Natural killer cell treated with Interleukin-12 subunit alpha and Interleukin-12 subunit beta and Interleukin-15 and Interleukin-18, amount 100 ng/mL, for 72 hours (primary cell): Measurements from ENCODE around the gene UBE2D4. TPM values are rescaled to one million over a fixed set of nuclear protein-coding genes. Genes with fewer than 3 reads are reported as not detected.
A peak's percentile ranks its signal among the peaks of the same experiment; 100 is the strongest.
"Not testable (repeated sequence)": the region's sequence is repeated elsewhere in the genome, so short reads cannot be mapped to it uniquely, and the experiment has no call there.

ENCODE experiments used
- ATAC-seq, 2 donors: fragments of 150-1000 bp; cut with Tn5 transposase in 1 of 2; sonication (Bioruptor Pico), chemical (Tn5 transposase) in 1 of 2; 2 replicates each; pipeline ENCODE4 v1.10.0; 2021
- DNase-seq: peaks from one replicate; pipeline ENCODE4 v3.0.0; 2022; ENCODE audit warnings: low spot score
- H3K27ac Mint-ChIP-seq, 2 donors: 1 replicate in 1 of 2; 2 replicates in 1 of 2; pipeline ENCODE4 v1.8.0; 2022; ENCODE audit warnings: mixed read lengths in 2 of 2, mild to moderate bottlenecking in 1 of 2, moderate library complexity in 1 of 2
- H3K27me3 Mint-ChIP-seq, 2 donors: 1 replicate in 1 of 2; 2 replicates in 1 of 2; pipeline ENCODE4 v1.8.0; 2022; ENCODE audit warnings: mixed read lengths in 2 of 2
- H3K36me3 Mint-ChIP-seq: one replicate; pipeline ENCODE4 v1.8.0; 2022; ENCODE audit warnings: mixed read lengths
- H3K4me1 Mint-ChIP-seq, 2 donors: 1 replicate in 1 of 2; 2 replicates in 1 of 2; pipeline ENCODE4 v1.8.0; 2022; ENCODE audit warnings: low read depth in 2 of 2, mixed read lengths in 2 of 2, mild to moderate bottlenecking in 1 of 2
- H3K4me3 Mint-ChIP-seq: one replicate; pipeline ENCODE4 v1.8.0; 2022; ENCODE audit warnings: mixed read lengths
- H3K9me3 Mint-ChIP-seq: 2 replicates; pipeline ENCODE4 v1.8.0; 2022; ENCODE audit warnings: mixed read lengths
- total RNA-seq, 2 donors: library from RNA; stranded (reverse); gene quantifications; one replicate each; pipeline ENCODE4 v1.2.3, GENCODE V29; 2022

Gene UBE2D4
- total RNA-seq, 2 donors from 2014 or later, result 10.8 to 11.2 TPM

DNA sequence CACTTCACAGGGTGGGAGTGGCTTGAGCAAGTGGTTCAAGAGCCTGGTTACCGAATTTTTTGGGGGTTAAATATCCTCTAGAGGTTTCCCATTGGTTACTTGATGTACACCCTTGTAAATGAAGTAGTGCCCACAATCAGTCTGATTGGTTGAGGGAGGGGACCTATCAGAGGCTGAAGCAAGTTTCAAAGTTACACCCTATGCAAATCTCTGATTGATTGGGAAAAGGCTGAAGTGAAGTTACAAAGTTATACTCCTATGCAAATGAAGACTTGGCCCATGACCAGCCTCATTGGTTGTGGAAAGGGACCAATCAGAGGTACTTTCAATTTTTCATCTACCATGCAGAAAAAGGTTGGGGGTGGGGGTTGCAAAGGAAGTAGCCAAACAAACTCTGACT is 34.7 kb downstream of the UBE2D4 start:
- Mint-ChIP-seq H3K4me1 (peaks cover 0 to 2% of the 10 kb centered on the region in 2 donors), H3K27ac (no peak overlapping the region), H3K4me3 (no peak overlapping the region), H3K36me3 (no peaks in the 10 kb centered on the region), H3K27me3 (no peaks in the 10 kb centered on the region), H3K9me3 (no peaks in the 10 kb centered on the region)
- DNase-seq (no peak), ATAC-seq (peak in 1 of 2 donors; percentile 5)

DNA sequence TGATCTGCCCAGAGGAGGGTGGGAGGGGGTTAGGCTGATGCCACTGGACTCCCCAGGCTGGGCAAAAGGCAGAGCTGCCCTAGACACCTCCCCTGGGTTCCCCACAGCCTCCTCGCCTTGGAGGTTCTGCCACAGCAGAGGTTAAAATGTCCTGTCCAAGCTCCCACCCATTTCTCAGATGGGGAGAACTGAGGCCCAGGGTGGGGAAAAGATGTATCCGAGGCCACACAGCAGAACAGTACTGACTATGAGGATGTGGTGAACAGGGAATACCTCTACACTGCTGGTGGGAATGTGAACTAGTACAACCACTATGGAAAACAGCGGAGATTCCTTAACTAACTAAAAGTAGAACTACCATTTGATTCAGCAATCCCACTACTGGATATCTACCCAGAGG is 40.2 kb downstream of the UBE2D4 start:
- not testable (repeated sequence) for ATAC-seq

DNA sequence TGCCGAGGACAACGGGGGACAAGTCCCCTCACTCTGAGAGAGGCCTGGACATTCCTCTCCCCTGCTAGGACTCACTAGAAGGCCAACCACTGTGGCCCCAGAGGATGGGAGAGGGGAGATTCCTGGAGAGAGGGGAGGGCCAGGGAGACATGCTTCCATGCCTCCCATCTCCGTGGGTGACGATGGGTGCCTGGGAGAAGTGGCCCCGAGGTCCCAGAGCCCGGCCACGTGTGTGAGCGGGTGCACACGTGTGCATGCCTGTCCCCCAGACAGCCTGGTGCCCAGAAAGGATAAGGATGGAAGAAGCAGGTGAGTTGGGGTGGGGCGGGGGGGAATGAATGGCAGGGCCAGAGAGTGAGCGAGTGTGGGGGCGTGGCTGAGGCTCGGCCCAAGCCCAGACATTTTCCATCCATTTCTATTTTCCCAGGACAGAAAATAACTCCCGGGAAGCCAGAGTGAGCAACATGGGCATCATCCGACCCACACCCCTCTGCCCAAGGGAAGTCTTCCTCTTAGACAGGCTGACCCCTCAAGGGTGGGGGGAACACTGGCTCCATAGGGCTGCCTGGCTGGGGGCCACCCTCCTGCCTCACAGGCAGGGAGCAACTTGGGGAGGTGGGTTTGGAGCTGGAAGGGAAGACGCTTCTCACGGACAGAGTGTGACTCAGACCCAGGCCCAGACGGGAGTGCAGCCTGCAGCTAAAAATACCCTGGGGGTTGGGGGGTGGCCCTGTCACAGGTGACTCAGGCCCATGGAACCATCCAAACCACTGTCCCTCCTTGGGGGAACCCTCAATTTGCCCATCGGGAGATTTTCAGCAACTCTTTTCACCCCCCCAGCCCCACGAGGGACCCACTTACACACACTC is 42.2 kb downstream of the UBE2D4 start:
- not testable (repeated sequence) for H3K9me3 Mint-ChIP-seq, H3K27me3 Mint-ChIP-seq, DNase-seq, H3K4me3 Mint-ChIP-seq, H3K27ac Mint-ChIP-seq, H3K4me1 Mint-ChIP-seq, H3K36me3 Mint-ChIP-seq
- peak in 1 of 2 donors; percentile 31 for ATAC-seq

More for the DNA sequence above, 40.2 kb downstream of the UBE2D4 start:
- DNase-seq, H3K9me3 Mint-ChIP-seq, H3K4me1 Mint-ChIP-seq, H3K27me3 Mint-ChIP-seq, H3K4me3 Mint-ChIP-seq, H3K36me3 Mint-ChIP-seq, H3K27ac Mint-ChIP-seq: not testable (repeated sequence)

DNA sequence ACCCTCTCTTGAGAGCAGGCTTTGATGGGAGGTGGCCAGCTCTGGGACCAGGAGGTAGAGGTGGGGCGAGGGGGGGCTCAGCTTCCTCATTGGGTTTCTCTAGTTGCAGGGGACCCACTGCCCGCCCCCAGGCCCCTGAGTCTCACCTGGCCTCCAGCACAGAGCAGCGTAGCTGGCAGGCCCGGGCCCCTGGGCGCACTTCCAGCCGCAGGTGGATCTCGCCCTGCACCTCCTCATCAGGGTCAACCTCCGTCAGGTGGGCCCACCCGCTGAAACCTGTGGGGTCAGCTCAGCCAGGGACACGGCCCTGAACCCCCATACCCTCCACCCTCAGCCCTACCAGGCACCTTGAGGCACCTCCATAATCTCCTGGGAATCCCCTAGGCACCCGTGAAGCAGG is 43.4 kb downstream of the UBE2D4 start:
- not testable (repeated sequence) for H3K27ac Mint-ChIP-seq, H3K27me3 Mint-ChIP-seq, H3K9me3 Mint-ChIP-seq, ATAC-seq, DNase-seq, H3K36me3 Mint-ChIP-seq, H3K4me1 Mint-ChIP-seq, H3K4me3 Mint-ChIP-seq

DNA sequence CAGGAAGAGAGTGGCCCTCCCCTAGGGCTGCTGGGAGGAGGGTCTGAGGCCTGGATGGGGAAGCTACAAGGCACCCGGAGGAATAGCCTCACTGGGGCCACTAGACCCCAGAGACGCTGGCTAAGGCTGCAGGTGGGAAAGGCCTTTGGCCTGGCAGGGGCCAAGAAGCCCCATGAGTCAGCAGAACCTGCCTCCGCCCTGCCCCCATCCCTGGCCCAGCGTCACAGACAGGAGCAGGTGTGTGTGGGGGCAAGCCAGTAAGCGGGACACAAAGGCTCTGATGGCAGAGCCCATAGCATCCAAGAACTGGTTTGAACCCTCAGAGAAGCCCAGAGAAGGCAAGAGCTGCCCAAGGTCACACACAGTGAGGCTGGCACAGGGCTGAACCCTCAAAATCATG is 44.5 kb downstream of the UBE2D4 start:
- H3K4me1 Mint-ChIP-seq, H3K27me3 Mint-ChIP-seq, H3K36me3 Mint-ChIP-seq, ATAC-seq, H3K4me3 Mint-ChIP-seq, H3K27ac Mint-ChIP-seq, H3K9me3 Mint-ChIP-seq, DNase-seq: not testable (repeated sequence)

DNA sequence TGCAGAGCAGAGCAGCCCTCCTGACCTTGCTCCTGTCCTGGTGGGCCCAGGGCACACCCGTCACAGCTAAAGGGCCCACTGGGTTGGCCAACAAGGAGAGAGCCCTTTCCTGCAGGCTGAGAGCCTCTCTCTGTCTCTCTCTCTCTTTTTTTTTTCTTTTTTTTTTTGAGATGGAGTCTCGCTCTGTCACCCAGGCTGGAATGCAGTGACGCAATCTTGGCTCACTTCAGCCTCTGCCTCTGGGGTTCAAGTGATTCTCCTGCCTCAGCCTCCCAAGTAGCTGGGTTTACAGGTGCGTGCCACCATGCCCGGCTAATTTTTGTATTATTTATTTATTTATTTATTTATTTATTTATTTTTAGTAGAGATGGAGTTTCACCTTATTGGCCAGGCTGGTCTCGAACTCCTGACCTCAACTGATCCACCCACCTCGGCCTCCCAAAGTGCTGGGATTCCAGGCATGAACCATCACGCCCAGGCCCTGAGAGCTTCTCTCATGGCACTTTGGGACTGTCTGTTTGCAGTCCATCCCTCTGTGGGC is 47.9 kb downstream of the UBE2D4 start:
- not testable (repeated sequence) for H3K4me3 Mint-ChIP-seq, DNase-seq, ATAC-seq, H3K27me3 Mint-ChIP-seq, H3K36me3 Mint-ChIP-seq, H3K27ac Mint-ChIP-seq, H3K9me3 Mint-ChIP-seq, H3K4me1 Mint-ChIP-seq

DNA sequence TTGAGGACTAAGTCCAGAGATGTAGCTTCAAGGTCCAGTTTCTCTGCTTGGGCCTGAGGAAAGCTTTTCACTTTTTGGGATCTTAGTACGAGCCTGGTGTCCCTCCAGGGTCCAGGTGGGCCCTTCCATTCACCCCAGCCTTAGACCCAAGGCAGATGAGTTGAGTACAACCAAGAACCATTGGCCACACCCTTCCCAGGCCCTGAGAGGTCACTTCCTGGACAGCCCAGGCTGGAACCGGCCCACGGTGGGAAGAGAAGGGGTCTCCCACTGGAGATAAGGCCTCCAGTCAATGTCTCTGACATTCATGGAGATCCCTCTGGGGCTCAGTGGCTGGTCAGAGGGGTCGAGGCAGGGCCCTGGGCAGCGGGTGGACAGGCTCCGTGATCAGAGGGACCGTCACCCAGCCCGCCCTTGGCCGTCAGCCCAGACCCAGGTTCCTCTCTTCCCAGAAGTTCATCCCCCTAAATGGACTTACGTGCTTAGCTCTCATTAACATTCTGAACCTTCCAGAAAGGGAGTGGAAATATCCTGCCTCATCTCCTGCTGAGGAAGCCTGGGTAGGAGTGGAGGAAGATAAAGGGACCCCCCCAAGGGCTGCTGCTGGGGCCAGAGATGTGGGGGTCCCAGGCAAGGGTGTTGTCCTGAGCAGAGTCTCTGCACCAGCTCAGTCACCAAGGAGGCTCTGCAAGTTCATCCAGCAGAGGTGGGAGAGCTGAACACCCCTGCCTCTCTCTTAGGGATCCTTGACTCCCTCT is 48.7 kb downstream of the UBE2D4 start:
- not testable (repeated sequence) for H3K27me3 Mint-ChIP-seq, H3K9me3 Mint-ChIP-seq, H3K27ac Mint-ChIP-seq

DNA sequence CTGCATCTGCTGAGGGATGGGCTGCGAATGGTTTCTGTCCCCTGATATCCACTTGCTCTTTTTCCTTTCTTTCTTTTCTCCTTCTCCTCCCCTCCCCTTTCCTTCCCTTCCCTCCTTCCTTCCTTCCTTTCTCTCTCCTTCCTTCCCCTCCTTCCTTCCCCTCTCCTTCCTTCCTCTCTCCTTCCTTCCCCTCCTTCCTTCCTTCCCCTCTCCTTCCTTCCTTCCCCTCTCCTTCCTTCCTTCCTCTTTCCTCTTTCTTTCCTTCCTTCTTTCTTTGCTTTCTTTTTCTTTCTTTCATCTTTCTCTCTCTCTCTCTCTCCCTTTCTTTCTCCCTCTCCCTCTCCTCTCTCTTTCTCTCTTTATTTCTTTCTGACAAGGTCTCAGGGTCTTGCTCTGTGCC is 51.3 kb downstream of the UBE2D4 start:
- Mint-ChIP-seq H3K4me1 (no peaks in the 10 kb centered on the region), H3K4me3 (no peak overlapping the region), H3K27ac (no peak overlapping the region), H3K27me3 (no peaks in the 10 kb centered on the region), H3K9me3 (no peaks in the 10 kb centered on the region), H3K36me3 (no peaks in the 10 kb centered on the region)
- no peak for DNase-seq
- no peak for ATAC-seq

More for the DNA sequence above, 48.7 kb downstream of the UBE2D4 start:
- not testable (repeated sequence) for DNase-seq, H3K36me3 Mint-ChIP-seq, H3K4me3 Mint-ChIP-seq, H3K4me1 Mint-ChIP-seq, ATAC-seq

DNA sequence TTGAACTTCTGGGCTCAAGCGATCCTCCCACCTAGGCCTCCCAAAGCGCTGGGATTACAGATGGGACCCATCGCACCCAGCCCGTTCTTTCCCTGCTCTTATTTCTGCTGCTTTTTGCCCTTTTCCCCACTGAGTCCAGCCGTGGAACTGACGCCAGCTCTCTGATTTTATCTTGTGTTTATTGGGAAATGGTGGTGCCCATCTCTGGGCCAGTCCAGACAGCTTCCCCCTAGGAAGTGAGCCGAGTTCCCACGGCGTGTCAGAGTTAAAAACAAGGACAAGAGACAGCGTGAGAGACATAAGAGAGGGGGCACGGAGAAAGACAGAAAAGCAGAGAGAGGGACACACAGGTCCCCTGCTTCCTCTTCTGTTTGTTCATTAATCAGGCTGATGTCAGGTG is 51.9 kb downstream of the UBE2D4 start:
- not testable (repeated sequence) for H3K4me1 Mint-ChIP-seq, H3K9me3 Mint-ChIP-seq, H3K4me3 Mint-ChIP-seq, H3K36me3 Mint-ChIP-seq, H3K27me3 Mint-ChIP-seq, DNase-seq, H3K27ac Mint-ChIP-seq, ATAC-seq

DNA sequence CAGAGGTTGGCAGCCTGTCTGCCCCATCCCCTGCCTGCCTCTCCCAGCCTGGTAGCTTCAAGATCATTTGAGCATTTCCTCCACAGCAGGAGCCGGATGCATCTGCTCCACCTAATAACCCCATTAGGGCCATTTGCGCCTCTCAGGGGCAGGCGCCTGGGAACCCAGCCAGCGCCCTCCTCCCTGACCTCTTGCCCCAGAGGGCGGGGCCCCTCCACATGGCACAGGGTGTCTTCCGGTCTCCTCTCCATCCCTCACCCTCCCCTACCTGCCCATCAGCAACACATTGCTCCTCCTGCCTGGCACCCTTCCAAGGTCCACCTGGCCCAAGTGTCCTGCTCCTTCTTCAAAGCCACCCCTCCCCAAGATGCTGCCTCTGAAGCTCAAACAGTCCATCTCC is 56.6 kb downstream of the UBE2D4 start:
- H3K4me3 Mint-ChIP-seq, result not testable (repeated sequence)

DNA sequence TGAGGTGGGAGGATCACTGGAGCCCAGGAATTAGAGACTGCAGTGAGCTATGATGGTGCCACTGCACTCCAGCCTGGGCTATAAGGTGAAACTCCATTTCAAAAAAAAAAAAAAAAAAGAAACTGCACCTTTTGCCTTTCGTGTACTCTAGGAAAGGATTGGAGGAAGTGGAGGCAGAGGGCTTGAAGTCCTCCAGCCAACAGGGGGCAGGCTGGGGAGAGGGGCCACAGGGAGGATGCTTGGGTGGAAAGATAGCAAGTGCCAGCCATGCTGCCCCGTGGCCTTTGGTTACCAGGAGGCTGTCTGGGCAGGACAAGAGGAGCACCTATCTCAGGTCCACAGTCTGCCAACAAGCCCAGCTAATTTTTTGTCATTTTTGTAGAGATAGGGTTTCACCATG is 57.5 kb downstream of the UBE2D4 start:
- not testable (repeated sequence) for H3K27me3 Mint-ChIP-seq, ATAC-seq, DNase-seq, H3K4me1 Mint-ChIP-seq, H3K36me3 Mint-ChIP-seq, H3K27ac Mint-ChIP-seq, H3K9me3 Mint-ChIP-seq, H3K4me3 Mint-ChIP-seq

More for the DNA sequence above, 56.6 kb downstream of the UBE2D4 start:
- H3K36me3 Mint-ChIP-seq, H3K4me1 Mint-ChIP-seq, H3K9me3 Mint-ChIP-seq, DNase-seq, H3K27me3 Mint-ChIP-seq, H3K27ac Mint-ChIP-seq, ATAC-seq: not testable (repeated sequence)

DNA sequence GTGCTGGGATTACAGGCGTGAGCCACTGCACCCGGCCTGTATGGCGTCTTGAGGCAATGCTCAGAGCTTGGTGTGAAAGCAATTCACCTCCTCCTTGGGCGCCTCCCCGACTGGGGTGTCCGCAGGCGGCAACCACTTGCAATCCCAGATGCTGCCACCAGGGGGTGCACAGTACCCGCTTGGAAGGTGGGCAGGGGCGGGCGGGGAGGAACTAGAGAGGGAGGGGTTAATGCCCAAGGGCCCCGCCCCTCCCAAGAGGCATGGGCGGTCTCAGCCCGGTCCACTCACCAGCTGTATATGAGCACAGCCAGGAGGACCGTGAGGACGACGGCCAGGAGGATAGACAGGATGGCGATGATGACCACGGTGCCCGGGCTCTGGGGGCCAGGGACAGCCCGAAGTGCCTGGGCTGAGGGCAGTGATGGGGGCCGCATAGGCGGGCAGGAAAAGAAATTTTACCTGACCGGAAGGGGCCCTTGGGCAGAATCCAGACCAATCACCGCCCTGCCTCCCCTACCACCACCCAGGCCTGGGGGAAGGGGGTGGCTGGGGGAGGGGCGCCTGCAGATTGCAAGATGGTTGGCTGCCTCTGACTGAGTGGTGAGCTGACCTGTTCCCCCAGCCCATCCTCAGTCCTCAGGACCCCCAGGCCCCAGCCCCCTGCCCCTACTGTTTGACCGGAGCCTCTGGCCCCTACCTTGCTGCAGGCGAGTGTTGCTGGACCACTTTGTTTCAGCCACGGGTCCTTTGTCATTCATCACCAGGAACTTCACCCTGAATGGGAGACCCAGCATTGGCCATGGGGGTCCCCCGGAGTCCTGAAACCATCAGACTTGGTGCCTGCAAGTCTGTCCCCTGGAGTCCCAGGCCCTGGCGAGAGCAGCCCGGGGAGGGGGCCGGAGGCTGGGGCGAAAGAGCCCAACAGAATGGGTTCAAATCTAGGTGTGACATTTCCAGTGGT is 59.9 kb downstream of the UBE2D4 start:
- peak overlapping the region; percentile 64 for H3K4me3 Mint-ChIP-seq
- not testable (repeated sequence) for H3K27me3 Mint-ChIP-seq, H3K36me3 Mint-ChIP-seq, H3K4me1 Mint-ChIP-seq, H3K27ac Mint-ChIP-seq, H3K9me3 Mint-ChIP-seq
- DNase-seq (peak; percentile 81), ATAC-seq (peak; percentile 87 to 92)

DNA sequence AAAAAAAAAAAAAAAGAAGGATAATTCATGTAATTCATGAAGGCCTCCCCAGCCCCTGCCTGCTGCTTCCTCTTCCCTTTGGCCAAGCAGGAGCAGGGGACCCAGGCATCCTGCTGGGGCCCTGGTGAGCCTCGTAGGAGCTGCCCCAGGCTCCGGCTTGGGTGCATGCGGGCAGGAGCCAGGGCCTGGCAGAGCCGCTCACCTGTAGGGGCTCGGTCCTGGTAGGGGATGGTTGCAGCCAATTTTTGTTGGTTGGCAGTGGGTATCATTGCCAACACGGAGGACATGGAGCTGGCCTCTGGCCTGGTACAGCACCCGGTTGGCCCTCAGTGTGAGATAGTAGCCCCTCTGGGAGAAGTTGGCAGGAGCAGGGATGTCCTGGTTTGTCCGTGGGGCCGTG is 61.2 kb downstream of the UBE2D4 start:
- not testable (repeated sequence) for DNase-seq, H3K9me3 Mint-ChIP-seq, H3K27ac Mint-ChIP-seq, H3K36me3 Mint-ChIP-seq, H3K27me3 Mint-ChIP-seq, H3K4me1 Mint-ChIP-seq, ATAC-seq, H3K4me3 Mint-ChIP-seq
